Lower leg skin (tissue), 3 donors: ENCODE measurements around the gene SOX2.

Source experiments
- POLR2A ChIP-seq, 2 donors: fragments of 450-650 bp; IDR thresholded peaks; one replicate each; pipeline ENCODE4 v1.6.1; 2016 to 2017; ENCODE audit warnings: antibody characterized with exemption in 2 of 2, mild to moderate bottlenecking in 1 of 2, moderate library complexity in 1 of 2
- TF ChIP-seq, protein P1 (sequence below), 3 donors: fragments of 450-650 bp; IDR thresholded peaks; one replicate each; pipeline ENCODE4 v1.5.1; 2016; ENCODE audit warnings: antibody characterized with exemption in 3 of 3, mild to moderate bottlenecking in 3 of 3, moderate library complexity in 2 of 3

DNA sequence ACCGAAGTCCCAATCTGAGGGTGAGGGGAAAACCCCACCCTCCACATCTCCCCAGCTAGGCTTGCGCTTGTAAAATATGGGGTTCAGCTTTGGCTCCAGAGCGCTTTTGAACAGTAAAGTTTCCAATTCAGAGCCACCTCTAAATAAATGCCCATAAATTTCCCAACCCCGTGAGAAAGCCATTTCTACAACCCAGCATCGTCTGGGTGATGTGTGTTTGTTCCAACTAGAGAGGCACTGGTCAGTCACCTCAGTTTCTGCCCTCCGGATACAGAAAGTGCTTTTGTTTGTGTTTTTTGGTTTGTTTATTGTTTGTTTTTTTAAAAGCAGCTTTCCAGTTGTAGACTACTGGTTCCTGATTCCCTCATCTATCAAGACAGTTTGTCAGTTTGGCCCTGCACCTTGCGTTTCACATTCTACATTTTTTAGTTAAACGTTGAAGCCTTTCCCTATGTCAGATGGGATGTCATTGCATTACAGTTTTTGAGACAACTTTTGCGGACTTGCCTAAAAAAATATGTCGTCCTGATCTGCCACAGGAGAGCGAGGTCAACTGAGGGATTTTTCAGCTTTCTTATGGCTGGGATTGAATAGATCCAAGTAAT is 15.0 kb upstream of the SOX2 start:
- TF ChIP-seq POLR2A (IDR thresholded peaks at IDR 0.05), result no peak
- TF ChIP-seq, protein P1, sequence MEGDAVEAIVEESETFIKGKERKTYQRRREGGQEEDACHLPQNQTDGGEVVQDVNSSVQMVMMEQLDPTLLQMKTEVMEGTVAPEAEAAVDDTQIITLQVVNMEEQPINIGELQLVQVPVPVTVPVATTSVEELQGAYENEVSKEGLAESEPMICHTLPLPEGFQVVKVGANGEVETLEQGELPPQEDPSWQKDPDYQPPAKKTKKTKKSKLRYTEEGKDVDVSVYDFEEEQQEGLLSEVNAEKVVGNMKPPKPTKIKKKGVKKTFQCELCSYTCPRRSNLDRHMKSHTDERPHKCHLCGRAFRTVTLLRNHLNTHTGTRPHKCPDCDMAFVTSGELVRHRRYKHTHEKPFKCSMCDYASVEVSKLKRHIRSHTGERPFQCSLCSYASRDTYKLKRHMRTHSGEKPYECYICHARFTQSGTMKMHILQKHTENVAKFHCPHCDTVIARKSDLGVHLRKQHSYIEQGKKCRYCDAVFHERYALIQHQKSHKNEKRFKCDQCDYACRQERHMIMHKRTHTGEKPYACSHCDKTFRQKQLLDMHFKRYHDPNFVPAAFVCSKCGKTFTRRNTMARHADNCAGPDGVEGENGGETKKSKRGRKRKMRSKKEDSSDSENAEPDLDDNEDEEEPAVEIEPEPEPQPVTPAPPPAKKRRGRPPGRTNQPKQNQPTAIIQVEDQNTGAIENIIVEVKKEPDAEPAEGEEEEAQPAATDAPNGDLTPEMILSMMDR (IDR thresholded peaks at IDR 0.05), result no peak
